ENCODE measurements around the gene CIPC.

CIPC gene

GRCh38 chr14:77125823-77126325 is 27.8 kb downstream of the CIPC start:
- no peak for DNase-seq (ENCODE audit: low spot score)

- no peak for DNase-seq (ENCODE audit: low spot score)
These were observed 28.5 kb downstream of the CIPC start for GRCh38 chr14:77126461-77126990.

GRCh38 chr14:77128414-77128891 is 30.4 kb downstream of the CIPC start:
- no peak for DNase-seq (ENCODE audit: low spot score)

DNA sequence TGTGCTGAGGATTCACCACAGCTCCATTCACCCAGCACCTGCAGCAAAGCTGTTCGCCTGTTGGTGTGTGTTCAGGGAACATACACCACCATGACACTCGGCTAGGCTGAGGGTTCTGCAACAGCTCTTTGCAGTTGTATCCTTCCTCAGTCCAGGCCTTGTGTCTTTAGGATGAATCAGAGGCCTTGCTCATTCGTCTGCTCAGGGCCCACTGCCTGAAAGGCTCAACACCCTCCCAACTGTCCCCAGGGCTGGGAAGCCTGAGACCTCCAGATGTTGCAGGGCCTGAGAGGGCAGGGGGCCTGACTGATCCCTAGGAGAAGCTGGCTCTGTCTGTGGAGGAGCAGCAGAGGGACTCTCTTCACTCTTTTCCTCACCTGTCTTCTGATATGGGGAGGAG is 32.3 kb downstream of the CIPC start:
- no peak for DNase-seq (ENCODE audit: low spot score)

- no peak for DNase-seq (ENCODE audit: low spot score)
These were observed 33.1 kb downstream of the CIPC start for GRCh38 chr14:77131206-77131605.

DNA sequence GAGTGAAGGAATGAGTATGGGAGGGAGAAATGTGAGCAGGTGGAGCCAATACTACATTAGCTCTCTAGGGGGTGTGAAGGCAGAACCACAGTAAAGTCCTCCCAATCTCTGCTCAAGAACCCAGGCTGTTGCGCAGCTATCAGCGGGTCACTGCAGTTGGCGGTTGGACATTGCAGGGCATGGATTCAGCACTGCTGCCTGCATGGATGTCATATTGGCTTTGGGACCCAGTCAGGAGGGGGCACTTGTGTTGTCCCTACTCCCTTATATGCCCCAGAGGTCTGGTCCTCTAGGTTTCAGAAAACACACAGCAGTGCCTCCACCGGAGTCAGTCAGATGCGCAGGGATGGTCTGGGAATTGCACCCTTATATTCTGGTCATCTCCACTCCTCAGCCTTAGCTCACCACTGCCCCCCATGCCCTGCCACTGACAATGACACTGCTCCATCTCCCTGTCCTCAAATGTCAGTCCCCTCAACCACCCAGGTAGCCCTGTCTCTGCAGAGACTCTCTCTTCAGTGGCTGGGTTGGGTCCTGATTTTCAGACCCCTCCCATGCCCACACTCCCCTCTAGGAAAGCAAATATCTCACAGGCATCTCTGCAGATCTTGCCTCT is 33.9 kb downstream of the CIPC start:
- no peak for DNase-seq (ENCODE audit: low spot score)

- peak; percentile 95 for DNase-seq (ENCODE audit: low spot score)
These were observed 35.8 kb downstream of the CIPC start for GRCh38 chr14:77133720-77134338.

GRCh38 chr14:77139022-77139421 is 41.0 kb downstream of the CIPC start:
- DNase-seq (ENCODE audit: low spot score): no peak

DNA sequence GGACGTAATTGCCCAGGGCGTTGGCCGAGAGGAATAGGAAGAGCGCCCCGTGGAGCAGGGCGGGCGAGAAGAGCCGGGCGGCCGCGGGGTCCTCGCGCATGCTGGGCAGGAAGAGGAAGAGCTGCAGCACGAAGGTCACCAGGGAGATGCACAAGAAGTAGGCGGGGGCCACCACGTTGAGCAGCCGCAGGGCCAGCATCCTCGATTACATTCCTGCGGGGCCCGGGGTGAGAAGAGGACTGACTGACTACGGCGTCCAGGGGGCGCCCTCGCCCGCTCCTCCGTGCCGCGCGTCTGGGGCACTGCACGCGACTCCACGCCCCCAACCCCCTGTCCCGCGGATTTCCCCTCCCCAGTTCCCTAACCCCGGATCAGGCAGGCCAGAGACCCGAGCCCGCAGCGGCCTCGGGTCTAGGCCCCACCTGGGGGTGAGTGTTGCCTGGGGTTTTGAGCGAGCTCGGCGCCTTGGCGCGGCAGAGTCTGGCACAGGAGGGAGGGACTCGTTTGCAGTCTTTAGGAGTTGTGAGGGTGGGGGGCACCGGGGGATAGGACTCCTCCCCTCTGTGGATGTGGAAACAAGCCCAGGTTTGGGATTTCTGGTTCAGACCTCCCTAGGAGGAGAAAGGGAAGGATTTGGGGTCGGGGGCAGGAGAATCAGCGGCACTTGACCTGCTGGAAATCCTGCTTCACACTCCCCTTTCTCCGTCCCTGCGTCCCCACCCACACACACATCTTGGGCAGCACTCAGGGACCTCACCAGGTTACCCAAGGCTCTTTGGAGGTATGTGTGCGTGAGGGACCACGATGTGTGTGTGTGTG is 41.7 kb downstream of the CIPC start:
- DNase-seq (ENCODE audit: low spot score): peak; percentile 88

GRCh38 chr14:77140359-77141213 is 42.5 kb downstream of the CIPC start:
- no peak for DNase-seq (ENCODE audit: low spot score)

- peak; percentile 90 for DNase-seq (ENCODE audit: low spot score)
These were observed 43.4 kb downstream of the CIPC start, which contains the start of gene ZDHHC22 for GRCh38 chr14:77141214-77142004. TSS of gene ZDHHC22 (minus strand) at chr14:77141791. CDS start at chr14:77139738, 2,053 bp downstream.

DNA sequence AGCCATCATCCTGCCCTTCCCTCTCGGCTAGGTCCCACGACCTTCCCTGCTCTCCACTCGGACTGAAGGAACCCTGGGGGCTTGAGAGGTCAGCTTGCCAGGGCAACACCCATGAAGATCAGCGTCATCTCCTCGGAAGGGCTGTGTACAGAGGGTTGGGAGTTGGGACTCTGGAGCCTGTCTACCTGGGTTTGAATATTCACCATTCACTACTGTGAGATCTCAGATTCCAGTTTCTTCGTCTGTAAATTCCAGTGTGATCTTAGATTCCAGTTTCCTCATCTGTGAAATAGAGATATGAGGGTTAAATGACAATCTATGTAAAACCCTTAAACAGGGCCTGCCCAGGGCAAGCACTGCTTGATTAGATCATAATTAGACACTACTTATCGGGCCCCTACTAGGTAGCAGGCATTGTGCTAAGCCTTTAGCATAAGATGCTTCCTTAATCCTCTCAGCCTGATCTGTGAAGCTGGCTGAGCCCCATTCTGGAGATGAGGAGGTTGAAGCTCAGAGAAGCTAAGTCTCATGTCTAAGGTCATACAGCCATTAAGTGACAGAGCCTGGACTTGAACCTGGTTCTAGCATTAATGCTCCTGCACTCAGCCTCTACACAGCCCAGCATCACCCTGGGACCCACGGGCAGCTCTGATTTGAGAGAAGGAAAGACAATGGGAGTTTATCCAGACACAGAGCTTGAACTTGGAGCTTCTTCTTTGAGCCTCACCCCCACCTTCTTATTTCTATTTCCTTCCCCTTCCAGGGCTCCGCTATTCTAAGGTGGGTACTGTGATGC is 44.1 kb downstream of the CIPC start:
- DNase-seq (ENCODE audit: low spot score): no peak

GRCh38 chr14:77143071-77143470 is 45.0 kb downstream of the CIPC start:
- DNase-seq (ENCODE audit: low spot score): no peak

DNA sequence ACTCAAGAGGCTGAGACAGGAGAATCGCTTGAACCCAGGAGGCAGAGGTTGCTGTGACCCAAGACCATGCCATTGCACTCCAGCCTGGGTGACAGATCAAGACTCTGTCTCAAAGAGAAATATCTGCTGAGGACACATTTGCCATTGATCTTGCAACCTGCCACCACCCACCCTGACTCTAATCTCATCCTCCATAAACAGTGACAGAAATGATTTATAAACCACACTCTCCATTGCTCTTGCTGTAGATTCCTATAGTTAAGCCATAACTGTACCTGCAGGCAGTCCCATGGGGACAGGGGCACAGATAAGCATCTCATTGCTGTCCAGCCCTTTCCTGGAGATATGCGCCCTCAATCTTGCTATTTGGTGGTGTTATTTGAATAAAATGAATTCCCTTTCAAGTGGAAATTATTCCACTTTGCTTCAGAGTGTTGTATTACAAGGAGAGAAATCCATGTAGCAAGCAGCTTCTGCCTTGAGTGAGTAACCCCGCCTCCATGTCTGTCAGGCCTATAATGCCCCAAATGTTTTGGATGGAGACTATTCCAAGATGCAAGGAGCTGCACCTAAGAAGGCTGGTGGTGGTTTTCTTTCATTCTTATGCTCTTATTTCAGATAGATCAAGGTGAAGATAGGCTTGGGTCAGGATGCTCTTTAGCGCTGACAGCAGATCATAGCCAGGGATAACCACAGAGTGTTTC is 46.5 kb downstream of the CIPC start:
- DNase-seq (ENCODE audit: low spot score): no peak

- no peak for DNase-seq (ENCODE audit: low spot score)
These were observed 48.1 kb downstream of the CIPC start for GRCh38 chr14:77145975-77146740.

DNA sequence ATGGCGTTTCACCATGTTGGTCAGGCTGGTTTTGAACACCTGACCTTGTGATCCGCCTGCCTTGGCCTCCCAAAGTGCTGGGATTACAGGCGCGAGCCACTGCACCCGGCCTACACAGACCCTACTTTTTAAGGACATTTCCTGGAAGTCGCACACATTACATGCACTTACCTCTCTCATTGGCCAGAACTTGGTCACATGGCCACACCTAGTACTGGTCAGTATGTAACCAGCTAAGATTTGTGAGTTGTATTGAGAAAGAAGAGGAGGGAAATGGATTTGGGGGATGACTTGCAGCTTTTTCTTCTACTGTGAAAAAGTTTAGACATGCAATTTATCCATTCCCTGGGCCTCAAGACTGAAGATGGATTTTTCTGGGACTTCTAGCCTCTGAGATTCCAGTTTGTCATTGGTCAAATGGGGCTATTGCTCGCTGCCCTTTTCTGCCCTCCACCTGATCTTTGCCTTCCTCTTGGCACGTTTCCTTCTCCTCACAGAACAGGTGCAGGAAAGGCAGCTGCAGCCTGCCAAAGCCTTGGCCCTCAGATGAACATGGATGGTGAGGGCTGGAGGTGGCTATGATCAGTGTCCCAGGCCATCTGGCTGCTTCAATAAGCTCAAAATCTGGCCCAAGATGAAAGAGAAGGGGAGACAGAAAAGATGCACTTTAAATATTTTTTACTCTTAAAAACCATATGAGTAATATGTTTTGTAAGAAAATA is 50.6 kb downstream of the CIPC start:
- DNase-seq (ENCODE audit: low spot score): no peak

- DNase-seq (ENCODE audit: low spot score): peak; percentile 76
These were observed 53.2 kb downstream of the CIPC start for GRCh38 chr14:77151245-77151644.
